Measurements from ENCODE around the gene FHL2. TPM values are rescaled to one million over a fixed set of nuclear protein-coding genes. Genes with fewer than 3 reads are reported as not detected.

Gene FHL2
- total RNA-seq, 1 donor from 2014 or later, result 2.3 TPM

- H3K27ac Mint-ChIP-seq, result no peak overlapping the region
- intact Hi-C loops (cut with micrococcal nuclease), result loop anchor here (10.0 kb wide), 1 partner anchor 730 kb away; no protein-coding TSS in a partner anchor
- H3K36me3 Mint-ChIP-seq (ENCODE audit: low read depth), result peaks cover 19% of the 10 kb centered on the region
- H3K27me3 Mint-ChIP-seq (ENCODE audit: insufficient read depth), result peaks cover 2% of the 10 kb centered on the region
- H3K9me3 Mint-ChIP-seq, result no peaks in the 10 kb centered on the region
- DNase-seq (ENCODE audit: low spot score), result no peak
- no peak overlapping the region for H3K4me3 Mint-ChIP-seq
- peaks cover 28% of the 10 kb centered on the region for H3K4me1 Mint-ChIP-seq (ENCODE audit: low read depth)
These were observed 34.3 kb downstream of the FHL2 start for GRCh38 chr2:105364436-105365139.

- no peak overlapping the region for H3K4me3 Mint-ChIP-seq
- intact Hi-C loops (cut with micrococcal nuclease), result loop anchor here (10.0 kb wide), 1 partner anchor 732 kb away; no protein-coding TSS in a partner anchor
- H3K36me3 Mint-ChIP-seq (ENCODE audit: low read depth), result peaks cover 28% of the 10 kb centered on the region
- peaks cover 27% of the 10 kb centered on the region for H3K4me1 Mint-ChIP-seq (ENCODE audit: low read depth)
- DNase-seq (ENCODE audit: low spot score), result no peak
- peaks cover 2% of the 10 kb centered on the region for H3K27me3 Mint-ChIP-seq (ENCODE audit: insufficient read depth)
- H3K27ac Mint-ChIP-seq, result no peak overlapping the region
- H3K9me3 Mint-ChIP-seq, result no peaks in the 10 kb centered on the region
These were observed 35.8 kb downstream of the FHL2 start for GRCh38 chr2:105362862-105363591.

GRCh38 chr2:105361102-105361889, 37.6 kb downstream of the FHL2 start:
- Mint-ChIP-seq H3K36me3 (ENCODE audit: low read depth) (peaks cover 38% of the 10 kb centered on the region), H3K4me3 (no peak overlapping the region), H3K4me1 (ENCODE audit: low read depth) (peaks cover 27% of the 10 kb centered on the region), H3K9me3 (peaks cover 7% of the 10 kb centered on the region), H3K27ac (no peak overlapping the region), H3K27me3 (ENCODE audit: insufficient read depth) (peaks cover 2% of the 10 kb centered on the region)
- no peak for DNase-seq (ENCODE audit: low spot score)
- intact Hi-C loops (cut with micrococcal nuclease), result loop anchor here (10.0 kb wide), 1 partner anchor 734 kb away; no protein-coding TSS in a partner anchor

- Mint-ChIP-seq H3K4me1 (ENCODE audit: low read depth) (peaks cover 24% of the 10 kb centered on the region), H3K27ac (no peak overlapping the region), H3K27me3 (ENCODE audit: insufficient read depth) (no peaks in the 10 kb centered on the region), H3K4me3 (no peak overlapping the region), H3K36me3 (ENCODE audit: low read depth) (peaks cover 45% of the 10 kb centered on the region), H3K9me3 (peaks cover 7% of the 10 kb centered on the region)
- intact Hi-C loops (cut with micrococcal nuclease), result no loop called here
- no peak for DNase-seq (ENCODE audit: low spot score)
These were observed 40.3 kb downstream of the FHL2 start for GRCh38 chr2:105358593-105358992.

GRCh38 chr2:105357122-105357521, 41.7 kb downstream of the FHL2 start:
- Mint-ChIP-seq H3K27me3 (ENCODE audit: insufficient read depth) (no peaks in the 10 kb centered on the region), H3K9me3 (peaks cover 7% of the 10 kb centered on the region), H3K36me3 (ENCODE audit: low read depth) (peaks cover 52% of the 10 kb centered on the region), H3K27ac (no peak overlapping the region), H3K4me3 (no peak overlapping the region), H3K4me1 (ENCODE audit: low read depth) (peaks cover 13% of the 10 kb centered on the region)
- no peak for DNase-seq (ENCODE audit: low spot score)
- intact Hi-C loops (cut with micrococcal nuclease), result no loop called here

GRCh38 chr2:105344704-105345345, 54.0 kb downstream of the FHL2 start:
- Mint-ChIP-seq H3K9me3 (no peaks in the 10 kb centered on the region), H3K4me1 (ENCODE audit: low read depth) (peaks cover 5% of the 10 kb centered on the region), H3K27ac (no peak overlapping the region), H3K4me3 (no peak overlapping the region), H3K27me3 (ENCODE audit: insufficient read depth) (no peaks in the 10 kb centered on the region), H3K36me3 (ENCODE audit: low read depth) (peaks cover 46% of the 10 kb centered on the region)
- no peak for DNase-seq (ENCODE audit: low spot score)
- intact Hi-C loops (cut with micrococcal nuclease), result loop anchor here (10.0 kb wide), 1 partner anchor 1240 kb away; no protein-coding TSS in a partner anchor

- peaks cover 37% of the 10 kb centered on the region for H3K36me3 Mint-ChIP-seq (ENCODE audit: low read depth)
- no peaks in the 10 kb centered on the region for H3K9me3 Mint-ChIP-seq
- intact Hi-C loops (cut with micrococcal nuclease), result loop anchor here (5.0 to 10.0 kb wide), 3 partner anchors 455 to 853 kb away; partner anchors contain the start of gene UXS1
- no peak overlapping the region for H3K27ac Mint-ChIP-seq
- DNase-seq (ENCODE audit: low spot score), result no peak
- no peaks in the 10 kb centered on the region for H3K27me3 Mint-ChIP-seq (ENCODE audit: insufficient read depth)
- peaks cover 50% of the 10 kb centered on the region for H3K4me1 Mint-ChIP-seq (ENCODE audit: low read depth)
- peak overlapping the region; percentile 100 for H3K4me3 Mint-ChIP-seq
These were observed 59.4 kb downstream of the FHL2 start for GRCh38 chr2:105339414-105339813.

- Mint-ChIP-seq H3K36me3 (ENCODE audit: low read depth) (peaks cover 32% of the 10 kb centered on the region), H3K4me3 (peak overlapping the region; percentile 100), H3K27ac (peak overlapping the region; percentile 100), H3K9me3 (no peaks in the 10 kb centered on the region), H3K27me3 (ENCODE audit: insufficient read depth) (no peaks in the 10 kb centered on the region), H3K4me1 (ENCODE audit: low read depth) (peaks cover 50% of the 10 kb centered on the region)
- intact Hi-C loops (cut with micrococcal nuclease), result loop anchor here (5.0 to 10.0 kb wide), 3 partner anchors 457 to 854 kb away; partner anchors contain the start of gene UXS1
- no peak for DNase-seq (ENCODE audit: low spot score)
These were observed 60.8 kb downstream of the FHL2 start for GRCh38 chr2:105338020-105338385.

- Mint-ChIP-seq H3K4me3 (peak within 1 kb of the TSS; percentile 100), H3K9me3 (no peaks in the 10 kb centered on the region), H3K4me1 (ENCODE audit: low read depth) (peaks cover 50% of the 10 kb centered on the region), H3K36me3 (ENCODE audit: low read depth) (peaks cover 28% of the 10 kb centered on the region), H3K27me3 (ENCODE audit: insufficient read depth) (no peaks in the 10 kb centered on the region), H3K27ac (peak within 1 kb of the TSS; percentile 100)
- intact Hi-C loops (cut with micrococcal nuclease), result loop anchor here (1.0 to 10.0 kb wide), 8 partner anchors 8 to 855 kb away; partner anchors contain the start of genes FHL2, MRPS9, TGFBRAP1 and UXS1
- DNase-seq (ENCODE audit: low spot score), result peak; percentile 85
These were observed 61.5 kb downstream of the FHL2 start, which contains the start of gene C2orf49 for GRCh38 chr2:105337122-105338019. Gene C2orf49, plus strand, starts transcription at chr2:105337540. Its CDS starts 48 bp downstream, at chr2:105337588.

- Mint-ChIP-seq H3K27ac (peak overlapping the region; percentile 100), H3K4me1 (ENCODE audit: low read depth) (peaks cover 50% of the 10 kb centered on the region), H3K36me3 (ENCODE audit: low read depth) (peaks cover 25% of the 10 kb centered on the region), H3K9me3 (no peaks in the 10 kb centered on the region), H3K4me3 (peak overlapping the region; percentile 100), H3K27me3 (ENCODE audit: insufficient read depth) (no peaks in the 10 kb centered on the region)
- intact Hi-C loops (cut with micrococcal nuclease), result loop anchor here (1.0 to 10.0 kb wide), 8 partner anchors 7 to 856 kb away; partner anchors contain the start of genes FHL2, MRPS9, TGFBRAP1 and UXS1
- no peak for DNase-seq (ENCODE audit: low spot score)
These were observed 62.1 kb downstream of the FHL2 start for GRCh38 chr2:105336786-105337121.

GRCh38 chr2:105335469-105335868, 63.4 kb downstream of the FHL2 start:
- no peak overlapping the region for H3K4me3 Mint-ChIP-seq
- no peak for DNase-seq (ENCODE audit: low spot score)
- intact Hi-C loops (cut with micrococcal nuclease), result loop anchor here (5.0 to 10.0 kb wide), 3 partner anchors 459 to 857 kb away; partner anchors contain the start of gene UXS1
- H3K36me3 Mint-ChIP-seq (ENCODE audit: low read depth), result peaks cover 15% of the 10 kb centered on the region
- H3K27ac Mint-ChIP-seq, result no peak overlapping the region
- no peaks in the 10 kb centered on the region for H3K9me3 Mint-ChIP-seq
- no peaks in the 10 kb centered on the region for H3K27me3 Mint-ChIP-seq (ENCODE audit: insufficient read depth)
- H3K4me1 Mint-ChIP-seq (ENCODE audit: low read depth), result peaks cover 50% of the 10 kb centered on the region

Measured in activated T-helper 1 cell treated with anti-CD3 and anti-CD28 coated beads, Interleukin-12 subunit alpha, Interleukin-12 subunit beta, Interleukin-2, Interleukin-4 antibody, amounts not matched to agents 30 ng/mL and 10 ng/mL and 1 ng/mL, durations not matched to agents 14 hours and 24 hours and 36 hours (primary cell).